HEK293 (cell line): ENCODE measurements around the gene DNMBP.

ENCODE experiments used
- CTCF ChIP-seq: fragments of 450-650 bp; formaldehyde crosslinking; IDR thresholded peaks from 2 replicates; pipeline ENCODE4 v1.5.1; 2016; ENCODE audit warnings: missing biosample characterization, missing genetic modification characterization
- ZNF140 ChIP-seq: fragments of 450-650 bp; formaldehyde crosslinking; IDR thresholded peaks from 2 replicates; pipeline ENCODE4 v1.5.1; 2016; ENCODE audit warnings: missing biosample characterization, missing genetic modification characterization
- TF ChIP-seq, protein P1 (sequence below): fragments of 450-650 bp; formaldehyde crosslinking; IDR thresholded peaks from 2 replicates; pipeline ENCODE4 v1.5.1; 2016; ENCODE audit warnings: missing biosample characterization, missing genetic modification characterization, borderline replicate concordance
- TF ChIP-seq, protein P2 (sequence below): fragments of 450-650 bp; formaldehyde crosslinking; IDR thresholded peaks from 2 replicates; pipeline ENCODE4 v1.5.1; 2016; ENCODE audit warnings: missing biosample characterization, missing genetic modification characterization

DNA sequence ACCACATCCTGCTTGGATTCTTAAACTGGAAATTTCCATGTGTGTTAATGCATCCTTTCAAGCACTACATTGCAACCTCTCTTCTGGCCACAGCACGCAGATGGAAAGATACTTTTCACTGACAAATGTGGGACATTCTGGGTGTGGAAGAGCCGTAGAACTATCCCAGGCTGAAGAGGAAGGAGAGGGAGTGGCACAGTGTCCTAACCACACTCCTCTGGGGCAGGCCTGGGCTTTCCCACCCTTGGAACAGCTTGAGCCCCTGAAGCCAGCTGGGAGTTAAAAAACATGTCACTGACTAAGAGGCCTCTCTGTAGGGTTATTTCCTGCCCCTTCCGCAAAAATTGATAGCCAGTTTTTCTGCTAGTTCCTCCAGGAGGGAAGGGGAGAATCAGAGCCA, 34.0 kb upstream of the DNMBP start:
- TF ChIP-seq, protein P1, sequence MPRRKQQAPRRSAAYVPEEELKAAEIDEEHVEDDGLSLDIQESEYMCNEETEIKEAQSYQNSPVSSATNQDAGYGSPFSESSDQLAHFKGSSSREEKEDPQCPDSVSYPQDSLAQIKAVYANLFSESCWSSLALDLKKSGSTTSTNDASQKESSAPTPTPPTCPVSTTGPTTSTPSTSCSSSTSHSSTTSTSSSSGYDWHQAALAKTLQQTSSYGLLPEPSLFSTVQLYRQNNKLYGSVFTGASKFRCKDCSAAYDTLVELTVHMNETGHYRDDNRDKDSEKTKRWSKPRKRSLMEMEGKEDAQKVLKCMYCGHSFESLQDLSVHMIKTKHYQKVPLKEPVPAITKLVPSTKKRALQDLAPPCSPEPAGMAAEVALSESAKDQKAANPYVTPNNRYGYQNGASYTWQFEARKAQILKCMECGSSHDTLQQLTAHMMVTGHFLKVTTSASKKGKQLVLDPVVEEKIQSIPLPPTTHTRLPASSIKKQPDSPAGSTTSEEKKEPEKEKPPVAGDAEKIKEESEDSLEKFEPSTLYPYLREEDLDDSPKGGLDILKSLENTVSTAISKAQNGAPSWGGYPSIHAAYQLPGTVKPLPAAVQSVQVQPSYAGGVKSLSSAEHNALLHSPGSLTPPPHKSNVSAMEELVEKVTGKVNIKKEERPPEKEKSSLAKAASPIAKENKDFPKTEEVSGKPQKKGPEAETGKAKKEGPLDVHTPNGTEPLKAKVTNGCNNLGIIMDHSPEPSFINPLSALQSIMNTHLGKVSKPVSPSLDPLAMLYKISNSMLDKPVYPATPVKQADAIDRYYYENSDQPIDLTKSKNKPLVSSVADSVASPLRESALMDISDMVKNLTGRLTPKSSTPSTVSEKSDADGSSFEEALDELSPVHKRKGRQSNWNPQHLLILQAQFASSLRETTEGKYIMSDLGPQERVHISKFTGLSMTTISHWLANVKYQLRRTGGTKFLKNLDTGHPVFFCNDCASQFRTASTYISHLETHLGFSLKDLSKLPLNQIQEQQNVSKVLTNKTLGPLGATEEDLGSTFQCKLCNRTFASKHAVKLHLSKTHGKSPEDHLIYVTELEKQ (tag by site-specific recombination) = no peak
- TF ChIP-seq CTCF (tag by site-specific recombination) (no peak), ZNF140 (no peak)
- TF ChIP-seq, protein P2, sequence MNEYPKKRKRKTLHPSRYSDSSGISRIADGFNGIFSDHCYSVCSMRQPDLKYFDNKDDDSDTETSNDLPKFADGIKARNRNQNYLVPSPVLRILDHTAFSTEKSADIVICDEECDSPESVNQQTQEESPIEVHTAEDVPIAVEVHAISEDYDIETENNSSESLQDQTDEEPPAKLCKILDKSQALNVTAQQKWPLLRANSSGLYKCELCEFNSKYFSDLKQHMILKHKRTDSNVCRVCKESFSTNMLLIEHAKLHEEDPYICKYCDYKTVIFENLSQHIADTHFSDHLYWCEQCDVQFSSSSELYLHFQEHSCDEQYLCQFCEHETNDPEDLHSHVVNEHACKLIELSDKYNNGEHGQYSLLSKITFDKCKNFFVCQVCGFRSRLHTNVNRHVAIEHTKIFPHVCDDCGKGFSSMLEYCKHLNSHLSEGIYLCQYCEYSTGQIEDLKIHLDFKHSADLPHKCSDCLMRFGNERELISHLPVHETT (tag by site-specific recombination) = no peak
